Measurements from ENCODE around the gene DNAJC5G.

GRCh38 chr2:27316655-27317412 is 41.6 kb downstream of the DNAJC5G start:
- no peak for TF ChIP-seq CTCF (IDR thresholded peaks at IDR 0.05)
- TF ChIP-seq POLR2A (IDR thresholded peaks at IDR 0.05), result no peak
